Mucosa of rectum (tissue), 2 donors: ENCODE results near the gene LRRTM4.

Experiments
- H3K27ac ChIP-seq, 2 donors: one replicate each; pipeline ENCODE4 v1.7.0; 2013; ENCODE audit warnings: inconsistent platforms in 2 of 2, low read depth in 2 of 2, low read length in 2 of 2
- H3K27me3 ChIP-seq, 2 donors: one replicate each; pipeline ENCODE4 v1.7.0; 2013; ENCODE audit warnings: low read length in 2 of 2; ENCODE audit not compliant: control insufficient read depth in 2 of 2, insufficient read depth in 2 of 2
- H3K36me3 ChIP-seq, 2 donors: one replicate each; pipeline ENCODE4 v1.7.0; 2013; ENCODE audit warnings: low read length in 2 of 2; ENCODE audit not compliant: control insufficient read depth in 2 of 2, insufficient read depth in 2 of 2
- H3K4me1 ChIP-seq, 2 donors: one replicate each; pipeline ENCODE4 v1.7.0; 2013; ENCODE audit warnings: low read length in 2 of 2, mild to moderate bottlenecking in 1 of 2; ENCODE audit not compliant: control insufficient read depth in 2 of 2, insufficient read depth in 2 of 2
- H3K4me3 ChIP-seq, 2 donors: one replicate each; pipeline ENCODE4 v1.7.0; 2013; ENCODE audit warnings: low read length in 2 of 2
- H3K9ac ChIP-seq, 2 donors: one replicate each; pipeline ENCODE4 v1.7.0; 2013; ENCODE audit warnings: low read length in 2 of 2, low read depth in 1 of 2, mild to moderate bottlenecking in 1 of 2
- H3K9me3 ChIP-seq, 2 donors: one replicate each; pipeline ENCODE4 v1.7.0; 2013; ENCODE audit warnings: low read length in 2 of 2; ENCODE audit not compliant: control insufficient read depth in 2 of 2
- donor health status: healthy.
- donor health status: Normal muscosa, but diverticular disease.

LRRTM4 gene

GRCh38 chr2:76870011-76870410 lies 652.2 kb downstream of the LRRTM4 start:
- Histone ChIP-seq H3K4me1 (no peaks in the 10 kb centered on the region), H3K27me3 (no peaks in the 10 kb centered on the region), H3K9ac (no peak overlapping the region), H3K36me3 (no peaks in the 10 kb centered on the region), H3K9me3 (no peaks in the 10 kb centered on the region), H3K4me3 (no peak overlapping the region), H3K27ac (no peak overlapping the region)

- no peak overlapping the region for H3K9ac ChIP-seq
- no peaks in the 10 kb centered on the region for H3K36me3 ChIP-seq
- no peak overlapping the region for H3K4me3 ChIP-seq
- no peak overlapping the region for H3K27ac ChIP-seq
- H3K4me1 ChIP-seq: no peaks in the 10 kb centered on the region
- no peaks in the 10 kb centered on the region for H3K27me3 ChIP-seq
- H3K9me3 ChIP-seq: no peaks in the 10 kb centered on the region
Observed at GRCh38 chr2:76867854-76868253, 654.3 kb downstream of the LRRTM4 start.

GRCh38 chr2:76866464-76866863 lies 655.7 kb downstream of the LRRTM4 start:
- Histone ChIP-seq H3K9ac (no peak overlapping the region), H3K4me3 (no peak overlapping the region), H3K27me3 (no peaks in the 10 kb centered on the region), H3K9me3 (no peaks in the 10 kb centered on the region), H3K36me3 (no peaks in the 10 kb centered on the region), H3K27ac (no peak overlapping the region), H3K4me1 (no peaks in the 10 kb centered on the region)

DNA sequence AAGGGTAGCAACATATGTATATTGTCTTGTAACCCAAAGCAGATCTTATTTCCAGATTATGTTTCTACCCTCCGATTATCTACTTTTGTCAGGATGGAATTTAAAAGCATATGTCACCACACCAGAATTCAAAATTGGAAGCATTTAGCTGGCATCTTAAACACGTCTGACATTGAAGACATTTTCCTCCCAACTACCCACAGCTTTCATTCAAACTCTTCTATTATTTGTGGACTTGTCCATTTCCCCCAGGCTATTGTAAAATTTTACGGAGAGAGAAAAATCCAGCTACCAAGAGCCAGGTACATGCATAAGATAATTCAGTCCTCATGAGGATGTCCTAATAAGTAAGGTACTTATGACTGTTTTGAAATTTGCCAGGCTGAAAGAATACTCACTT lies 659.3 kb downstream of the LRRTM4 start:
- Histone ChIP-seq H3K27ac (no peak overlapping the region), H3K9ac (no peak overlapping the region), H3K36me3 (no peaks in the 10 kb centered on the region), H3K4me3 (no peak overlapping the region), H3K4me1 (no peaks in the 10 kb centered on the region), H3K27me3 (no peaks in the 10 kb centered on the region), H3K9me3 (no peaks in the 10 kb centered on the region)

DNA sequence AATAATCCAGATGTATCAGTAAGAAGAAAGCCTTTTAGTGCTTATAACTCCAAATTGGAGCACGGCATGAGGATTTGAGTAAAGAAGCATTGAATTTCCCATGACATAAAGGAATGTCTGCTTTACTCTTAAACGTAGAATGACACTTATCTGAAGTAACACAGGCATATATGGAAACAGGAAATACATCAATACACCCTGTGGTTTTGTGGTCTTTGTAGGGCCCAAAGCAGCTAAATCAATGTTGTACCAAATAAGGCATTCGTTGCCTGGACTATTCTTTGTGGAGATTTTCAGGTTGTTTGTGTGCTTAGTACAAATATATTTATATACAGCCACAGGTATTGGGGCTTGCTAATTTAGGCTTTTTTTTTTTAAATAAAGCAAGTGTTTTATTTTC lies 660.5 kb downstream of the LRRTM4 start:
- Histone ChIP-seq H3K27ac (no peak overlapping the region), H3K36me3 (no peaks in the 10 kb centered on the region), H3K4me3 (no peak overlapping the region), H3K9me3 (no peaks in the 10 kb centered on the region), H3K4me1 (no peaks in the 10 kb centered on the region), H3K9ac (no peak overlapping the region), H3K27me3 (no peaks in the 10 kb centered on the region)

DNA sequence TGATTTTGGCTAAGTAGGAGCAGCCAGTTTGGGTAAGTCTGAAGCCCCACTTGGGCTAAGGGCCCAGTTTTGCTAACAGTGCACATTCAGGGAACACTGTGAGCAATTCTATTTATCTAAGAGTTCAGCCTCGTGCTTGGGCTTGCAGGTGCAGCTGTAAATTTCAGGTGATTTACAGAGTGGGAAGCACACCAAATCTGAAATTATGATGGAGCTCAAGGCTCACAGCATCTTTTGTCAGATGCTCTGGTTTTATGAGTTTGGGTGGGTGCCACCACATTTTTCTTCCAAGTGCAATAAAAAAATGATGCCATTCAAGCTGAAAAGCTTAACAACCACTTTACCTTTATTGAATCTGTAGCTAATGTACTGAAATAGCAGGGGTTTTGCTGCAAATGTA lies 671.2 kb downstream of the LRRTM4 start:
- H3K27me3 ChIP-seq: no peaks in the 10 kb centered on the region
- H3K36me3 ChIP-seq: no peaks in the 10 kb centered on the region
- H3K9ac ChIP-seq: no peak overlapping the region
- no peak overlapping the region for H3K4me3 ChIP-seq
- no peak overlapping the region for H3K27ac ChIP-seq
- no peaks in the 10 kb centered on the region for H3K9me3 ChIP-seq
- H3K4me1 ChIP-seq: no peaks in the 10 kb centered on the region

GRCh38 chr2:76849086-76849485 lies 673.1 kb downstream of the LRRTM4 start:
- no peaks in the 10 kb centered on the region for H3K4me1 ChIP-seq
- H3K36me3 ChIP-seq: no peaks in the 10 kb centered on the region
- H3K4me3 ChIP-seq: no peak overlapping the region
- no peaks in the 10 kb centered on the region for H3K9me3 ChIP-seq
- H3K27ac ChIP-seq: no peak overlapping the region
- no peak overlapping the region for H3K9ac ChIP-seq
- no peaks in the 10 kb centered on the region for H3K27me3 ChIP-seq

DNA sequence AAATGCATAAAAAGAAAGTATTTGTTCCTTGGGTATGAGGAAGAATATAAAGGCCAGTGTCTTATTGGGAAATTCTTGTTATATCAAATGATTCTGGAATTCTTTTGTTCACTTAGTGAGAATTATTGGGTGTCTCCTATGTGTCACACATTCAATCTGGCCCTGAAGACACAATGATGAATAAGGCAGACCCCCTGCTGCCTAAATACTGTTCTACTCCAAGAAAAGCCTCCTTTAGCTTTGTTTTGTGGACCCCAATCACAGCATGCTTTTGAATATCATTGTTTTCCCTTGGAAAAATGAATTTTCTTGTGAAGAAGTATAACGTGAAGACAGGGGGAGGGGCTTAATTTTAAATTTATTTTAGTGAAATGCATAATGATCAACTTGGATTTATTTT lies 682.4 kb downstream of the LRRTM4 start:
- no peak overlapping the region for H3K4me3 ChIP-seq
- H3K27ac ChIP-seq: no peak overlapping the region
- H3K9me3 ChIP-seq: no peaks in the 10 kb centered on the region
- no peak overlapping the region for H3K9ac ChIP-seq
- no peaks in the 10 kb centered on the region for H3K4me1 ChIP-seq
- no peaks in the 10 kb centered on the region for H3K36me3 ChIP-seq
- H3K27me3 ChIP-seq: no peaks in the 10 kb centered on the region

DNA sequence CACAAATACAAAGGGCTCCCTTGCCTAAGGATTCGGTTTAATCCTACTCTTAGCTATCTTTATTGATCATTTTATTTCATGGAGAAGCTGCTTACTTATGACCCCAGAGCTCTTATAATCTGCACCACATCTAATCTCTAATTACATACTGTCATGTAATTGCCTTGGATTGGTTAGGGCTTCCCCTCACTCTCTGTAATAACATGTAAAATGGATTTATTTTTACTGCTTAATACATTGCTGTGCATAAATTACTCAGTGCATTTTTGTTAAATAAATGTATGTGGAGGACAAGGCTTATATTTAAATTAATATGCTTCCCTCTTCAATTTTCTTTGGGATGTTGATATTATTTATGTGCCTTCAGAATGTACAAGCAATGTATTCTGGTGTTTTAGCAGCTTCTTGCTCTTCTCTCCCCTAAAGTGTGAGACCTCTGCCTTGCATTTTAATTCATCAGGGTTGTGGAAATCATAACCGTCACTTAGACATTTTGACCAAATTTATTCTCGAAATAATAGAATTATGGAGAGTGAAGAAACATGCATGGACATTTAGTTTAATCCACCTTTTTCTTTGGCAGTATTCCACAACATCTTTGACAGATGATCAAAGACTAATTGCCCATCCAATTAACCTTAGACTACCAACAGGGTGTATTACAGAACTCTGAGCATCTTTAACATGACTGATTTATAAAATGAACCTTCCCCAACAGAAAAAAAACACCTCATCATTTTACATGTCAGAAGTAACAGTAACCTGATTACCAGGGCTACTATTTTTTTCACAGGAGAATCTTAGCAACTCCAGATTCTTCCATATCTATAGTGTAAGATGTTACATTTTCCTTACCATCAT lies 692.6 kb downstream of the LRRTM4 start:
- no peaks in the 10 kb centered on the region for H3K36me3 ChIP-seq
- peaks cover 2 to 5% of the 10 kb centered on the region in 2 donors for H3K4me1 ChIP-seq
- H3K27ac ChIP-seq: no peak overlapping the region
- no peak overlapping the region for H3K9ac ChIP-seq
- H3K27me3 ChIP-seq: no peaks in the 10 kb centered on the region
- H3K4me3 ChIP-seq: no peak overlapping the region
- H3K9me3 ChIP-seq: no peaks in the 10 kb centered on the region

GRCh38 chr2:76826691-76827090 lies 695.5 kb downstream of the LRRTM4 start:
- Histone ChIP-seq H3K9me3 (no peaks in the 10 kb centered on the region), H3K36me3 (no peaks in the 10 kb centered on the region), H3K9ac (no peak overlapping the region), H3K27me3 (no peaks in the 10 kb centered on the region), H3K4me3 (no peak overlapping the region), H3K27ac (no peak overlapping the region), H3K4me1 (peaks cover 2 to 5% of the 10 kb centered on the region in 2 donors)
